Fibroblast of lung (primary cell): ENCODE data around the gene PWWP2B.

Source experiments
- CTCF ChIP-seq, 2 donors: IDR thresholded peaks in 1 of 2; conservative IDR thresholded peaks in 1 of 2; 1 replicate in 1 of 2; 2 replicates in 1 of 2; pipeline ENCODE4 v1.5.1; 2011 to 2012; ENCODE audit warnings: low read length in 2 of 2, control low read depth in 1 of 2, inconsistent platforms in 1 of 2, low read depth in 1 of 2, mild to moderate bottlenecking in 1 of 2
- EZH2 ChIP-seq: IDR thresholded peaks from 2 replicates; pipeline ENCODE4 v1.5.1; 2012; ENCODE audit warnings: low read length, control low read depth, mild to moderate bottlenecking; ENCODE audit errors: missing control alignments

GRCh38 chr10:132437541-132437950 lies 40.5 kb downstream of the PWWP2B start:
- no peak for TF ChIP-seq EZH2
- TF ChIP-seq CTCF (conservative IDR thresholded peaks at IDR 0.05 in 1 of 2, IDR thresholded peaks at IDR 0.05 in 1 of 2; ENCODE audit: low read depth in 1 of 2, low read length in 2 of 2): no peak
